HepG2 (cell line): ENCODE data around the gene GMCL2. TPM values are rescaled to one million over a fixed set of nuclear protein-coding genes. Genes with fewer than 3 reads are reported as not detected.

Source experiments
- BHLHE40 ChIP-seq: IDR thresholded peaks from 2 replicates; pipeline ENCODE4 v1.6.1; 2011; ENCODE audit warnings: low read length, improper control_type of control experiment
- HMG20A ChIP-seq: IDR thresholded peaks from 2 replicates; pipeline ENCODE4 v1.6.1; 2016; ENCODE audit warnings: borderline replicate concordance
- NFE2L2 ChIP-seq: fragments of 150-350 bp; IDR thresholded peaks from 2 replicates; pipeline ENCODE4 v1.6.1; 2014; ENCODE audit warnings: low read length
- POLR2AphosphoS5 ChIP-seq: IDR thresholded peaks from 2 replicates; pipeline ENCODE4 v1.6.1; 2012; ENCODE audit warnings: low read depth, low read length
- SPEN ChIP-seq: sonication (generic); formaldehyde crosslinking; IDR thresholded peaks from 2 replicates; pipeline ENCODE4 v1.5.1; 2020; ENCODE audit warnings: low read depth, mild to moderate bottlenecking, missing genetic modification reagents
- TAF1 ChIP-seq: sonication (generic); formaldehyde crosslinking; IDR thresholded peaks from 2 replicates; pipeline ENCODE4 v1.4.0; 2020; ENCODE audit warnings: missing genetic modification reagents
- YEATS4 ChIP-seq: sonication (generic); formaldehyde crosslinking; IDR thresholded peaks from 2 replicates; pipeline ENCODE4 v1.4.0; 2020; ENCODE audit warnings: missing genetic modification reagents, borderline replicate concordance
- ZNF607 ChIP-seq: sonication (generic); formaldehyde crosslinking; IDR thresholded peaks from 2 replicates; pipeline ENCODE4 v1.5.1; 2020; ENCODE audit warnings: missing genetic modification reagents, mild to moderate bottlenecking, borderline replicate concordance
- ZNF614 ChIP-seq: IDR thresholded peaks from 2 replicates; pipeline ENCODE4 v1.6.1; 2018; ENCODE audit warnings: missing biosample characterization, missing genetic modification reagents, inconsistent platforms, borderline replicate concordance
- ZNF746 ChIP-seq: sonication (generic); formaldehyde crosslinking; IDR thresholded peaks from 2 replicates; pipeline ENCODE4 v1.8.0; 2022; ENCODE audit warnings: mild to moderate bottlenecking, missing genetic modification reagents
- polyA plus RNA-seq, 8 experiments: library from polyadenylated mRNA; depleted of rRNA in 3 of 8; stranded (reverse) in 7 of 8; unstranded in 1 of 8; fragments of >200 nt; fragmentation: Illumina TruSeq in 4 of 8; extraction: Trizol in 4 of 8; gene quantifications; 2 replicates each; pipeline versions ENCODE4 v1.2.1 to v1.2.3, GENCODE V29; 2011 to 2016; ENCODE audit warnings: low read depth in 4 of 8, missing spikeins in 1 of 8, mixed read lengths in 1 of 8; ENCODE audit not compliant: insufficient read depth in 1 of 8
- total RNA-seq, 5 experiments: library from RNA; depleted of rRNA; stranded (reverse); fragments of >200 nt; fragmentation: Illumina TruSeq; extraction: Trizol; gene quantifications; 2 replicates each; pipeline ENCODE4 v1.2.3, GENCODE V29; 2016; ENCODE audit warnings: low read depth in 1 of 5
- TF ChIP-seq, protein P1 (sequence below): sonication (generic); formaldehyde crosslinking; IDR thresholded peaks from 2 replicates; pipeline ENCODE4 v1.8.0; 2022; ENCODE audit warnings: mild to moderate bottlenecking, missing genetic modification reagents, moderate library complexity
- TF ChIP-seq, protein P2 (sequence below): sonication (generic); formaldehyde crosslinking; IDR thresholded peaks from 2 replicates; pipeline ENCODE4 v1.4.0; 2020; ENCODE audit warnings: mild to moderate bottlenecking, missing genetic modification reagents, borderline replicate concordance
- TF ChIP-seq, protein P3 (sequence below): sonication (generic); formaldehyde crosslinking; IDR thresholded peaks from 2 replicates; pipeline ENCODE4 v1.4.0; 2020; ENCODE audit warnings: missing genetic modification reagents, borderline replicate concordance
- TF ChIP-seq, protein P4 (sequence below): sonication (generic); formaldehyde crosslinking; IDR thresholded peaks from 2 replicates; pipeline ENCODE4 v1.4.0; 2020; ENCODE audit warnings: missing genetic modification reagents
- TF ChIP-seq, protein P5 (sequence below): IDR thresholded peaks from 2 replicates; pipeline ENCODE4 v1.6.1; 2016; ENCODE audit warnings: missing biosample characterization, missing genetic modification reagents, low read depth
- TF ChIP-seq, protein P6 (sequence below): sonication (generic); formaldehyde crosslinking; IDR thresholded peaks from 2 replicates; pipeline ENCODE4 v1.4.0; 2020; ENCODE audit warnings: missing genetic modification reagents

The GMCL2 gene
- total and polyA plus RNA-seq, 2 of the 13 experiments (the other 11 are each of a cell fraction or from before 2014, with no cell fraction given) = 0.03 TPM; not detected in 1

DNA sequence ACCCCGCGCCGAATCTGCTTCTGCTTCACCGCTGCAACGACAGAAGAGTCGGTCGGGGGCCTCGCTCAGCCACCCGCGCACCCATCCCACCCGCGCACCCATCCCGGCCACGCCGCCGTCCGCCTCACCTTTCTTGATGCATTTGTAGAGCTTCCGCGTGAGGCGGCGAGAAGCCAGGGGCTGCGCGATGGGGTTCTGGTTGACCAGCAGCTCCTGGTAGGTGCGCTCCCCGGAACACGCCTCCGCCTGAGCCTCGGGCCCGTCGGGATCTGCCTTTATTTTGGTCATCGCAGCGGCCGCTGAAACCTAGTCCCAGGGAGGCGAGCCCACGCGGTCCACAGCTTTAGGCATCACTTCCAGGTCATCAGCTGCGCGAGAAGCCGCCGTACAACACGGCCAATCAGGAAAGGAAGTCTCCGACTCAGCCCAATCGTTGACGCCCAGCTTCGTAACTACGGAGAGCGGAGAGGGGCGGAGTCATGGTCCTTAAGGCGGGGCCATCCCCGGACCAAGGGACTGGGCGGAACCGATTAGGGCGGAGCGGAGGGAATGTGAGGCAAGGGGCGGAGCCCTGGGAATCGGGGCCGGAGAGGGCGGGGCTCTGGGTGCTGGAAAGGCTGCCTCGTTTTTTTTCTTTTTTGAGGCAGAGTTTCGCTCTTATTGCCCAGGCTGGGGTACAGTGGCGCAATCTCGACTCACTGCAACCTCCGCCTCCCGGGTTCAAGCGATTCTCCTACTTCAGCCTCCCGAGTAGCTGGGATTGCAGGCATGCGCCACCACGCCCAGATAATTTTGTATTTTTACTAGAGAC is 33.4 kb downstream of the GMCL2 start, which contains the start of gene NHP2 (continued):
- TF ChIP-seq, protein P1, sequence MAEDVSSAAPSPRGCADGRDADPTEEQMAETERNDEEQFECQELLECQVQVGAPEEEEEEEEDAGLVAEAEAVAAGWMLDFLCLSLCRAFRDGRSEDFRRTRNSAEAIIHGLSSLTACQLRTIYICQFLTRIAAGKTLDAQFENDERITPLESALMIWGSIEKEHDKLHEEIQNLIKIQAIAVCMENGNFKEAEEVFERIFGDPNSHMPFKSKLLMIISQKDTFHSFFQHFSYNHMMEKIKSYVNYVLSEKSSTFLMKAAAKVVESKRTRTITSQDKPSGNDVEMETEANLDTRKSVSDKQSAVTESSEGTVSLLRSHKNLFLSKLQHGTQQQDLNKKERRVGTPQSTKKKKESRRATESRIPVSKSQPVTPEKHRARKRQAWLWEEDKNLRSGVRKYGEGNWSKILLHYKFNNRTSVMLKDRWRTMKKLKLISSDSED = no peak
- TF ChIP-seq TAF1 (CRISPR knock-in tag) (peak; percentile 62), HMG20A (CRISPR knock-in tag) (0 out of 2 replicates have a peak, but pooled peaks have one; percentile 8), ZNF746 (CRISPR knock-in tag) (peak; percentile 30; the same call in 1 of the 2 replicates), SPEN (CRISPR knock-in tag) (peak; percentile 82), ZNF614 (CRISPR knock-in tag) (peak; percentile 54; the same call in 1 of the 2 replicates), BHLHE40 (no peak), ZNF607 (peak; percentile 82; the same call in 1 of the 2 replicates), POLR2AphosphoS5 (peak; percentile 49; the same call in 1 of the 2 replicates), NFE2L2 (no peak), YEATS4 (CRISPR knock-in tag) (peak; percentile 60; the same call in 1 of the 2 replicates)
- TF ChIP-seq, protein P2, sequence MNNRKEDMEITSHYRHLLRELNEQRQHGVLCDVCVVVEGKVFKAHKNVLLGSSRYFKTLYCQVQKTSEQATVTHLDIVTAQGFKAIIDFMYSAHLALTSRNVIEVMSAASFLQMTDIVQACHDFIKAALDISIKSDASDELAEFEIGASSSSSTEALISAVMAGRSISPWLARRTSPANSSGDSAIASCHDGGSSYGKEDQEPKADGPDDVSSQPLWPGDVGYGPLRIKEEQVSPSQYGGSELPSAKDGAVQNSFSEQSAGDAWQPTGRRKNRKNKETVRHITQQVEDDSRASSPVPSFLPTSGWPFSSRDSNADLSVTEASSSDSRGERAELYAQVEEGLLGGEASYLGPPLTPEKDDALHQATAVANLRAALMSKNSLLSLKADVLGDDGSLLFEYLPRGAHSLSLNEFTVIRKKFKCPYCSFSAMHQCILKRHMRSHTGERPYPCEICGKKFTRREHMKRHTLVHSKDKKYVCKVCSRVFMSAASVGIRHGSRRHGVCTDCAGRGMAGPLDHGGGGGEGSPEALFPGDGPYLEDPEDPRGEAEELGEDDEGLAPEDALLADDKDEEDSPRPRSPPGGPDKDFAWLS = no peak
- TF ChIP-seq, protein P3, sequence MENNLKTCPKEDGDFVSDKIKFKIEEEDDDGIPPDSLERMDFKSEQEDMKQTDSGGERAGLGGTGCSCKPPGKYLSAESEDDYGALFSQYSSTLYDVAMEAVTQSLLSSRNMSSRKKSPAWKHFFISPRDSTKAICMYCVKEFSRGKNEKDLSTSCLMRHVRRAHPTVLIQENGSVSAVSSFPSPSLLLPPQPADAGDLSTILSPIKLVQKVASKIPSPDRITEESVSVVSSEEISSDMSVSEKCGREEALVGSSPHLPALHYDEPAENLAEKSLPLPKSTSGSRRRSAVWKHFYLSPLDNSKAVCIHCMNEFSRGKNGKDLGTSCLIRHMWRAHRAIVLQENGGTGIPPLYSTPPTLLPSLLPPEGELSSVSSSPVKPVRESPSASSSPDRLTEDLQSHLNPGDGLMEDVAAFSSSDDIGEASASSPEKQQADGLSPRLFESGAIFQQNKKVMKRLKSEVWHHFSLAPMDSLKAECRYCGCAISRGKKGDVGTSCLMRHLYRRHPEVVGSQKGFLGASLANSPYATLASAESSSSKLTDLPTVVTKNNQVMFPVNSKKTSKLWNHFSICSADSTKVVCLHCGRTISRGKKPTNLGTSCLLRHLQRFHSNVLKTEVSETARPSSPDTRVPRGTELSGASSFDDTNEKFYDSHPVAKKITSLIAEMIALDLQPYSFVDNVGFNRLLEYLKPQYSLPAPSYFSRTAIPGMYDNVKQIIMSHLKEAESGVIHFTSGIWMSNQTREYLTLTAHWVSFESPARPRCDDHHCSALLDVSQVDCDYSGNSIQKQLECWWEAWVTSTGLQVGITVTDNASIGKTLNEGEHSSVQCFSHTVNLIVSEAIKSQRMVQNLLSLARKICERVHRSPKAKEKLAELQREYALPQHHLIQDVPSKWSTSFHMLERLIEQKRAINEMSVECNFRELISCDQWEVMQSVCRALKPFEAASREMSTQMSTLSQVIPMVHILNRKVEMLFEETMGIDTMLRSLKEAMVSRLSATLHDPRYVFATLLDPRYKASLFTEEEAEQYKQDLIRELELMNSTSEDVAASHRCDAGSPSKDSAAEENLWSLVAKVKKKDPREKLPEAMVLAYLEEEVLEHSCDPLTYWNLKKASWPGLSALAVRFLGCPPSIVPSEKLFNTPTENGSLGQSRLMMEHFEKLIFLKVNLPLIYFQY = peak; percentile 99
- TF ChIP-seq, protein P4, sequence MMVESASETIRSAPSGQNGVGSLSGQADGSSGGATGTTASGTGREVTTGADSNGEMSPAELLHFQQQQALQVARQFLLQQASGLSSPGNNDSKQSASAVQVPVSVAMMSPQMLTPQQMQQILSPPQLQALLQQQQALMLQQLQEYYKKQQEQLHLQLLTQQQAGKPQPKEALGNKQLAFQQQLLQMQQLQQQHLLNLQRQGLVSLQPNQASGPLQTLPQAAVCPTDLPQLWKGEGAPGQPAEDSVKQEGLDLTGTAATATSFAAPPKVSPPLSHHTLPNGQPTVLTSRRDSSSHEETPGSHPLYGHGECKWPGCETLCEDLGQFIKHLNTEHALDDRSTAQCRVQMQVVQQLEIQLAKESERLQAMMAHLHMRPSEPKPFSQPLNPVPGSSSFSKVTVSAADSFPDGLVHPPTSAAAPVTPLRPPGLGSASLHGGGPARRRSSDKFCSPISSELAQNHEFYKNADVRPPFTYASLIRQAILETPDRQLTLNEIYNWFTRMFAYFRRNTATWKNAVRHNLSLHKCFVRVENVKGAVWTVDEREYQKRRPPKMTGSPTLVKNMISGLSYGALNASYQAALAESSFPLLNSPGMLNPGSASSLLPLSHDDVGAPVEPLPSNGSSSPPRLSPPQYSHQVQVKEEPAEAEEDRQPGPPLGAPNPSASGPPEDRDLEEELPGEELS (CRISPR knock-in tag) = no peak
- TF ChIP-seq, protein P5, sequence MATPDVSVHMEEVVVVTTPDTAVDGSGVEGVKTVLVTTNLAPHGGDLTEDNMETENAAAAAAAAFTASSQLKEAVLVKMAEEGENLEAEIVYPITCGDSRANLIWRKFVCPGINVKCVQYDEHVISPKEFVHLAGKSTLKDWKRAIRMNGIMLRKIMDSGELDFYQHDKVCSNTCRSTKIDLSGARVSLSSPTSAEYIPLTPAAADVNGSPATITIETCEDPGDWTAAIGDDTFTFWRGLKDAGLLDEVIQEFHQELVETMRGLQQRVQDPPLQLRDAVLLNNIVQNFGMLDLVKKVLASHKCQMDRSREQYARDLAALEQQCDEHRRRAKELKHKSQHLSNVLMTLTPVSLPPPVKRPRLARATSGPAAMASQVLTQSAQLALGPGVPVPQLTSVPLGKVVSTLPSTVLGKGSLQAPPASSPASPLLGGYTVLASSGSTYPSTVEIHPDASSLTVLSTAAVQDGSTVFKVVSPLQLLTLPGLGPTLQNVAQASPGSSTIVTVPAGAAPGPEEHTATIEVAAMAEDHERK (CRISPR knock-in tag) = 0 out of 2 replicates have a peak, but pooled peaks have one; percentile 34
- TF ChIP-seq, protein P6, sequence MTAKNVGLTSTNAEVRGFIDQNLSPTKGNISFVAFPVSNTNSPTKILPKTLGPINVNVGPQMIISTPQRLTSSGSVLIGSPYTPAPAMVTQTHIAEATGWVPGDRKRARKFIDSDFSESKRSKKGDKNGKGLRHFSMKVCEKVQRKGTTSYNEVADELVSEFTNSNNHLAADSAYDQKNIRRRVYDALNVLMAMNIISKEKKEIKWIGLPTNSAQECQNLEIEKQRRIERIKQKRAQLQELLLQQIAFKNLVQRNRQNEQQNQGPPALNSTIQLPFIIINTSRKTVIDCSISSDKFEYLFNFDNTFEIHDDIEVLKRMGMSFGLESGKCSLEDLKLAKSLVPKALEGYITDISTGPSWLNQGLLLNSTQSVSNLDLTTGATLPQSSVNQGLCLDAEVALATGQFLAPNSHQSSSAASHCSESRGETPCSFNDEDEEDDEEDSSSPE (CRISPR knock-in tag) = peak; percentile 82
